Measurements from ENCODE around the gene LAPTM5.

DNA sequence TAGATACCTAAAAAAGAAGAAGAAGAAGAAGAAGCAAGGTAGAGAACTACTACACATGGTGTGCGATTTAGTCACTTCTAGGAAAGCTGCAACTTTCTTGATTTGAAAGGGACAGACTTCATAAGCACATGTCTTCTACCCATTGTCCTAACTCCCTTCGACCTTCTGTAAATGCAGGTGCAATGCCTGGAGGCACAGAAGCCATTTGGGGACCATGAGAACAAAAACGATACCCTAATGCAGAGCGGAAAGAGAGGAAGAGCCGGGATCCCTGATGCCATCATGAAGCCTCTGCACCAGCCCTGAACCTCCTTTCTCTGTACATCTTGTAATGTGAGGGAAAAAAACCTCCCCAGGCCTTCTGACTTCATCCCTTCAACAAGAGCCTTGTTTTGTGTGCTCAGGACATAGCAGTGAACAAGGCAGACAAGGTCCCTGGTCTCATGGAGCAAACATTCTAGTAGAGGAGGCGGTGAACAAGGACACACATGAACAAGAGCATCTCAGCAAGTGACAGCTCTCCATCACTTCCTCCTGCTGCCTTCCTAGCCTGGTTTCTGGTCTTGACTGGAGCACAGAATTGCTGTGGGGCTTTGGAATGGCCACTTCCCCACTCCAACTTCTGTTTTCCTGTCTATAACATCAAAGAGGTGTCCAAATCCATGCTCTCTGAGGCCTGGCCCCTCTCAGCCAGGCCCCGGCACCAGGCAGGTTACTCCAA is 5.5 kb upstream of the LAPTM5 start:
- TF ChIP-seq, protein P1, sequence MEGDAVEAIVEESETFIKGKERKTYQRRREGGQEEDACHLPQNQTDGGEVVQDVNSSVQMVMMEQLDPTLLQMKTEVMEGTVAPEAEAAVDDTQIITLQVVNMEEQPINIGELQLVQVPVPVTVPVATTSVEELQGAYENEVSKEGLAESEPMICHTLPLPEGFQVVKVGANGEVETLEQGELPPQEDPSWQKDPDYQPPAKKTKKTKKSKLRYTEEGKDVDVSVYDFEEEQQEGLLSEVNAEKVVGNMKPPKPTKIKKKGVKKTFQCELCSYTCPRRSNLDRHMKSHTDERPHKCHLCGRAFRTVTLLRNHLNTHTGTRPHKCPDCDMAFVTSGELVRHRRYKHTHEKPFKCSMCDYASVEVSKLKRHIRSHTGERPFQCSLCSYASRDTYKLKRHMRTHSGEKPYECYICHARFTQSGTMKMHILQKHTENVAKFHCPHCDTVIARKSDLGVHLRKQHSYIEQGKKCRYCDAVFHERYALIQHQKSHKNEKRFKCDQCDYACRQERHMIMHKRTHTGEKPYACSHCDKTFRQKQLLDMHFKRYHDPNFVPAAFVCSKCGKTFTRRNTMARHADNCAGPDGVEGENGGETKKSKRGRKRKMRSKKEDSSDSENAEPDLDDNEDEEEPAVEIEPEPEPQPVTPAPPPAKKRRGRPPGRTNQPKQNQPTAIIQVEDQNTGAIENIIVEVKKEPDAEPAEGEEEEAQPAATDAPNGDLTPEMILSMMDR (IDR thresholded peaks at IDR 0.05), result no peak
- no peak for TF ChIP-seq EZH2 (IDR thresholded peaks at IDR 0.05; ENCODE audit: borderline replicate concordance, insufficient read depth, low read depth, low read length, poor library complexity, severe bottlenecking)

Data from B cell (primary cell).